Testis (tissue), 3 donors: Measurements from ENCODE around the gene SH3RF2. TPM values are rescaled to one million over a fixed set of nuclear protein-coding genes. Genes with fewer than 3 reads are reported as not detected.

Experiments used
- DNase-seq: peaks from one replicate; pipeline ENCODE4 v3.0.0-alpha.2; 2019
- H3K27ac ChIP-seq, 2 donors: fragments of 200-600 bp; sonication (generic); one replicate each; pipeline ENCODE4 v1.5.1; 2019
- H3K27me3 ChIP-seq: fragments of 200-600 bp; sonication (generic); one replicate; pipeline ENCODE4 v1.5.1; 2019
- H3K36me3 ChIP-seq: fragments of 200-600 bp; sonication (generic); one replicate; pipeline ENCODE4 v1.5.1; 2017; ENCODE audit warnings: low read depth; ENCODE audit errors: missing control alignments
- H3K4me1 ChIP-seq: fragments of 200-600 bp; sonication (generic); one replicate; pipeline ENCODE4 v1.5.1; 2019
- H3K4me3 ChIP-seq, 2 donors: fragments of 200-600 bp; sonication (generic); one replicate each; pipeline ENCODE4 v1.5.1; 2017 to 2019
- H3K9me3 ChIP-seq: fragments of 200-600 bp; sonication (generic); one replicate; pipeline ENCODE4 v1.5.1; 2017
- POLR2A ChIP-seq: fragments of 450-650 bp; IDR thresholded peaks from one replicate; pipeline ENCODE4 v1.6.1; 2017; ENCODE audit warnings: antibody characterized with exemption, mild to moderate bottlenecking, moderate library complexity
- WGBS, 2 donors: methylation state at CpG; one replicate each; pipeline ENCODE4 v1.1.5; 2018; 5-methylcytosine and 5-hydroxymethylcytosine counted together
- intact Hi-C: fragments of 100-400 bp; cut with DNase I; formaldehyde crosslinking; loops from one replicate; pipeline ENCODE4 v1.15.1; 2023; ENCODE audit warnings: low total_unique reads
- polyA plus RNA-seq: library from polyadenylated mRNA; stranded (reverse); fragments of 350-450 nt; fragmentation: Illumina TruSeq; extraction: RNeasy Lipid Tissue Mini Kit (QIAGEN cat#74804); gene quantifications from one replicate; pipeline ENCODE4 v1.2.3, GENCODE V29; 2014; ENCODE audit warnings: low read depth, low replicate concordance; ENCODE audit not compliant: insufficient read depth
- total RNA-seq, 2 donors: library from RNA; depleted of rRNA; stranded (reverse); fragments of >200 nt; gene quantifications; one replicate each; pipeline ENCODE4 v1.2.3, GENCODE V29; 2016
- TF ChIP-seq, protein P1 (sequence below), 3 experiments: fragments of 450-650 bp in 2 of 3; fragments of 200-600 bp in 1 of 3; sonication (generic) in 1 of 3; IDR thresholded peaks; one replicate each; pipeline ENCODE4 v1.5.1; 2016 to 2019; ENCODE audit warnings: antibody characterized with exemption in 3 of 3, mild to moderate bottlenecking in 2 of 3, moderate library complexity in 1 of 3

The SH3RF2 gene
- total and polyA plus RNA-seq, 3 donors from 2014 or later = 127 to 416 (median 378) TPM

DNA sequence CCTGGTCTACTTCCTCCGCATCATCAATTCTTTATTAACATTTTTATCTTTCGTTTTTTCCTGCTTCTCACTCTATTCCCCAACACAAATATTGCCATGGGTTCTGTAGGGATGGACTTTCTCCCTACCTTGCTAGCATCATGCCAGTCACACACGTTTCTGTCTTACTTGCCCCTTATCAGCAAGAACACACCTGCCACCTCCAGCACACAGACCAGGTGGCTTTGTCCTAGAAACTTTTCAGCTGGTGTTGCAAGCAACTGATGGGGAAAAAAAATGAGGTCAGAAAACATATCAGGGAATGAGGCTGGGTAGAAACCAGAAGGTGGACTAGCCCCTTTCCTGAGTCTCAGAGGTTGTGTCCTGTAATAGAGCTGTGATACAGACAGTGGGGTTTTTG lies 5.8 kb downstream of the SH3RF2 start:
- Histone ChIP-seq H3K36me3 (no peaks in the 10 kb centered on the region), H3K4me3 (no peak overlapping the region), H3K27me3 (no peaks in the 10 kb centered on the region), H3K27ac (no peak overlapping the region), H3K4me1 (peaks cover 8% of the 10 kb centered on the region), H3K9me3 (no peaks in the 10 kb centered on the region)
- DNase-seq = no peak
- intact Hi-C loops = no loop called here
- TF ChIP-seq, protein P1, sequence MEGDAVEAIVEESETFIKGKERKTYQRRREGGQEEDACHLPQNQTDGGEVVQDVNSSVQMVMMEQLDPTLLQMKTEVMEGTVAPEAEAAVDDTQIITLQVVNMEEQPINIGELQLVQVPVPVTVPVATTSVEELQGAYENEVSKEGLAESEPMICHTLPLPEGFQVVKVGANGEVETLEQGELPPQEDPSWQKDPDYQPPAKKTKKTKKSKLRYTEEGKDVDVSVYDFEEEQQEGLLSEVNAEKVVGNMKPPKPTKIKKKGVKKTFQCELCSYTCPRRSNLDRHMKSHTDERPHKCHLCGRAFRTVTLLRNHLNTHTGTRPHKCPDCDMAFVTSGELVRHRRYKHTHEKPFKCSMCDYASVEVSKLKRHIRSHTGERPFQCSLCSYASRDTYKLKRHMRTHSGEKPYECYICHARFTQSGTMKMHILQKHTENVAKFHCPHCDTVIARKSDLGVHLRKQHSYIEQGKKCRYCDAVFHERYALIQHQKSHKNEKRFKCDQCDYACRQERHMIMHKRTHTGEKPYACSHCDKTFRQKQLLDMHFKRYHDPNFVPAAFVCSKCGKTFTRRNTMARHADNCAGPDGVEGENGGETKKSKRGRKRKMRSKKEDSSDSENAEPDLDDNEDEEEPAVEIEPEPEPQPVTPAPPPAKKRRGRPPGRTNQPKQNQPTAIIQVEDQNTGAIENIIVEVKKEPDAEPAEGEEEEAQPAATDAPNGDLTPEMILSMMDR (IDR thresholded peaks at IDR 0.05) = no peak
- no peak for TF ChIP-seq POLR2A
- WGBS, 2 donors = 65 to 67% methylated on average over 3 of the region's 3 CpGs

DNA sequence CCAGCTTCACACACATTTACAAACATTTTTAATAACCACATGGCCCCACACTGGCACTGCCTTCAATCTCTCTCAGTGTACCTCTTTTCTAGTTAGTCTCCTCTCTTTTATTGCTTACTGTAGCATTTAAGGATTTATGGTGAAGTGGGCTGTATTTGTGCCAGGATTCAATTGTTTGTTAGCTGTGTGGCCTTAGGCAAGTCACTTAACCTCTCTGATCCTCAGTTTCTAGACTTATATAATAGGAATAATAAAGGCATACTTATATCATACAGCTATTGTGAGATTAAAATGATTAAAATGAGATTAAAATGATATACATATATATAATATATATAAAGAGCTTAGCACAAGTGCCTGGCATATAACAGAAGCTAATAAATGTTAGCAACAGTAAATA lies 6.4 kb downstream of the SH3RF2 start:
- no peak for TF ChIP-seq POLR2A
- TF ChIP-seq, protein P1 (IDR thresholded peaks at IDR 0.05) = no peak
- Histone ChIP-seq H3K27ac (no peak overlapping the region), H3K36me3 (no peaks in the 10 kb centered on the region), H3K9me3 (no peaks in the 10 kb centered on the region), H3K4me1 (peaks cover 5% of the 10 kb centered on the region), H3K4me3 (no peak overlapping the region), H3K27me3 (no peaks in the 10 kb centered on the region)
- DNase-seq = no peak
- intact Hi-C loops = no loop called here

DNA sequence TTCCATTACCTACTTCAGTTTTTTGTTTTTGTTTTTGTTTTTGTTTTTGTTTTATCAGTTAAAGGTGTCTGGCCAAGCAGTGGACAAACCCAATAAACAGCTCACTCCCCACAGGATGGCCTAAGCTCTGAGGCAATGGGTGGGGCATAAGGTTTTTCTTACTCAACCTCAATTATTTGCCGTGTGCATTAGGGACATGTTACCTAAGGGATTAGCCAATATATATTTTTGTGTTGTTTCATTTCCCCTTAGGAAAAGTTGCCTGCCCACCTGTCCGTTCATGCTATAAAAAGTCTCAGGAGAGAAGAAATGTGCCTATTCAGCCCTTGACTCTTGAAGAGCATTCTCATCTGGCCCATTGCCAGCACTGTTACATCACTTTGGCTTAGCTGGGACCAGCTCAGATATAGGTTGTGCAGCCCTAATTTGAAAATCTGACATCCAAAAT lies 7.3 kb downstream of the SH3RF2 start:
- intact Hi-C loops = no loop called here
- DNase-seq = peak; percentile 33
- Histone ChIP-seq H3K4me3 (no peak overlapping the region), H3K9me3 (no peaks in the 10 kb centered on the region), H3K4me1 (peaks cover 3% of the 10 kb centered on the region), H3K27ac (no peak overlapping the region), H3K27me3 (no peaks in the 10 kb centered on the region), H3K36me3 (no peaks in the 10 kb centered on the region)
- 76 to 79% methylated on average over 2 of the region's 2 CpGs for WGBS, 2 donors
- TF ChIP-seq, protein P1 (IDR thresholded peaks at IDR 0.05) = no peak
- TF ChIP-seq POLR2A = no peak

DNA sequence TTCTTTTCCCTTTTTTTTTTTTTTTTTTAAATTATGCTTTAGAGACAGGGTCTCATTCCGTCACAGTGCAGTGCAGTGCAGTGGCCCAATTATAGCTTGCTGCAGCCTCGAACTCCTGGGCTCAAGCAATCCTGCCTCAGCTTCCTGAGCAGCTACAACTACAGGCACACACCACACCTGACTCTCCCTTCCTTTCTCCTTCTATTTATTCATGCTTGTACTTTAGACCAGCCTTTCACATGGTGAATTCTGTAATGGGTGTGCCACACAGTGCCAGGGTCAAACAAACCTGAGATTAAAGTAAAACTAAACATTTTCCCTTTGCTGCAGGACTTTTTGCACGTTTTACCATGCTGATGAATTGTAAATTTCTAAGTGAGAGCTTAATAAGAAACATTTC lies 8.0 kb downstream of the SH3RF2 start:
- peaks cover 4% of the 10 kb centered on the region for H3K4me1 ChIP-seq
- DNase-seq = no peak
- no peaks in the 10 kb centered on the region for H3K36me3 ChIP-seq
- no peak for TF ChIP-seq POLR2A
- TF ChIP-seq, protein P1 (IDR thresholded peaks at IDR 0.05) = no peak
- no peaks in the 10 kb centered on the region for H3K9me3 ChIP-seq
- no peak overlapping the region for H3K4me3 ChIP-seq
- 79 to 81% methylated on average over 3 of the region's 3 CpGs for WGBS, 2 donors
- intact Hi-C loops = no loop called here
- H3K27ac ChIP-seq = no peak overlapping the region
- no peaks in the 10 kb centered on the region for H3K27me3 ChIP-seq

DNA sequence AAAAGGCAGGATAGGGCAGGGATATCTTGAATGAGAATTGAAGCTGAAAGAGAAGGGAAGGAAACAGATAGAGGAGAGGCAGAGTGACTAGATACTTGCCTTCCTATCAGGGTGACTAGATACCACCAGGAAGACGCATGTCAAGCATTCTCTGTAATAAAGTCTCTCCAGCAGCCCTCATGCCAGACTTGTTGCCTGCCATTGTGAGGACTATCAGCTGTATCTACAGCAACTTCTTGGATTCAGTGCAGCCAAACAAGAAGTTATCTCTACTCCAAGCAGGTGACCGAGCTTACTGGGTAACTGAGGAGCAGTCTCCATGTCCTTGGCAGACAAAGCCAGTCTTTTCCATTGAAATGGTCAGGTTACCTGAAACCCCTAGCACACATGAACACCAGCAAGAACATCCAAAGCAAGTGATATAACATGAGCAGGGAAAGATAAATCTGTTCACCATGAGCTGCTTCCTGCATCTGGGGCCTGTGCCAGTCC lies 9.3 kb downstream of the SH3RF2 start:
- Histone ChIP-seq H3K27me3 (no peaks in the 10 kb centered on the region), H3K9me3 (no peaks in the 10 kb centered on the region), H3K27ac (peak overlapping the region in 1 of 2 donors; percentile 41), H3K4me1 (peaks cover 6% of the 10 kb centered on the region), H3K4me3 (no peak overlapping the region), H3K36me3 (no peaks in the 10 kb centered on the region)
- WGBS, 2 donors = 57 to 66% methylated on average over 2 of the region's 2 CpGs
- DNase-seq = no peak
- intact Hi-C loops = no loop called here
- no peak for TF ChIP-seq POLR2A
- TF ChIP-seq, protein P1 (IDR thresholded peaks at IDR 0.05) = no peak
